ENCODE measurements around the gene PLEKHB2.

DNA sequence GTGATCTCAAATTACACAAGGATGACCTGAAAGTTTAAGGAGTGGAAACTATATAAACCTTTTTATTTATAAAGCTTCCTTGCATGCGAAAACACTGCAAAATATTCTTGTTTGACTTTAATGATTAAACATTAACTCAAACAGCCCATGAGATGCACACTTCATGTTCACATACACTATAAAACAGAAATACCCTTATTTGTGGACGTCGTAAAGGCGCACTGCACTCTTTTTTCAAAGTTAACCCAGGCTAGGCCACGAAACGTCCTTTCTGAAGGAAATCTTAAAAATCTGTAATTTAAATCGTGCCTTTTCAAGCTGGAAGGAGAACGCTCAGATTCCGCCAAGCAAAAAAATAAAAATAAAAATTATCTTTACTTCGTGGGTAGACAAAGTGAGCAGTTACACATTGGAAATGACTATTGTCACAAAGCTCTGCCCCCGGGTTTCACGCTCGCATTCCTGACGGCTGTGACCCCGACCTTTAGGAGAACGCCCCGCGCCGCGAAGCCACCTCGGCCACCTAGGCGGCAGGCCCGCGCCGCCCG lies 12.6 kb upstream of the PLEKHB2 start:
- TF ChIP-seq, protein P1, sequence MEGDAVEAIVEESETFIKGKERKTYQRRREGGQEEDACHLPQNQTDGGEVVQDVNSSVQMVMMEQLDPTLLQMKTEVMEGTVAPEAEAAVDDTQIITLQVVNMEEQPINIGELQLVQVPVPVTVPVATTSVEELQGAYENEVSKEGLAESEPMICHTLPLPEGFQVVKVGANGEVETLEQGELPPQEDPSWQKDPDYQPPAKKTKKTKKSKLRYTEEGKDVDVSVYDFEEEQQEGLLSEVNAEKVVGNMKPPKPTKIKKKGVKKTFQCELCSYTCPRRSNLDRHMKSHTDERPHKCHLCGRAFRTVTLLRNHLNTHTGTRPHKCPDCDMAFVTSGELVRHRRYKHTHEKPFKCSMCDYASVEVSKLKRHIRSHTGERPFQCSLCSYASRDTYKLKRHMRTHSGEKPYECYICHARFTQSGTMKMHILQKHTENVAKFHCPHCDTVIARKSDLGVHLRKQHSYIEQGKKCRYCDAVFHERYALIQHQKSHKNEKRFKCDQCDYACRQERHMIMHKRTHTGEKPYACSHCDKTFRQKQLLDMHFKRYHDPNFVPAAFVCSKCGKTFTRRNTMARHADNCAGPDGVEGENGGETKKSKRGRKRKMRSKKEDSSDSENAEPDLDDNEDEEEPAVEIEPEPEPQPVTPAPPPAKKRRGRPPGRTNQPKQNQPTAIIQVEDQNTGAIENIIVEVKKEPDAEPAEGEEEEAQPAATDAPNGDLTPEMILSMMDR (IDR thresholded peaks at IDR 0.05; ENCODE audit: borderline replicate concordance, extremely low read depth, low read length, poor library complexity, severe bottlenecking) = no peak
- TF ChIP-seq EZH2 (IDR thresholded peaks at IDR 0.05; ENCODE audit: borderline replicate concordance, low read depth, low read length, severe bottlenecking) = no peak
